C1 segment of cervical spinal cord (tissue), 14 donors: ENCODE measurements around the gene ZWILCH.
"Not testable (repeated sequence)": the region's sequence is repeated elsewhere in the genome, so short reads cannot be mapped to it uniquely, and the experiment has no call there.

ENCODE experiments used
- DNase-seq, 14 donors: peaks; one replicate each; lab custom pipeline; 2025; lab: John Stamatoyannopoulos, UW

The ZWILCH gene

GRCh38 chr15:66580643-66581042 is 75.5 kb downstream of the ZWILCH start:
- DNase-seq = peak in 2 of 14 donors; percentile 2 to 59

- DNase-seq = no peak
Observed at GRCh38 chr15:66581972-66582537, 76.9 kb downstream of the ZWILCH start.

GRCh38 chr15:66586155-66586976 is 81.2 kb downstream of the ZWILCH start:
- no peak for DNase-seq

GRCh38 chr15:66587020-66587419 is 81.9 kb downstream of the ZWILCH start:
- DNase-seq = no peak

- no peak for DNase-seq
Observed at GRCh38 chr15:66587749-66588148, 82.6 kb downstream of the ZWILCH start.

- no peak for DNase-seq
Observed at GRCh38 chr15:66588537-66588936, 83.4 kb downstream of the ZWILCH start.

- DNase-seq = no peak
Observed at GRCh38 chr15:66588971-66589370, 83.8 kb downstream of the ZWILCH start.

GRCh38 chr15:66589429-66589828 is 84.3 kb downstream of the ZWILCH start:
- DNase-seq = not testable (repeated sequence)

- no peak for DNase-seq
Observed at GRCh38 chr15:66590435-66590834, 85.3 kb downstream of the ZWILCH start.

- no peak for DNase-seq
Observed at GRCh38 chr15:66591322-66591862, 86.3 kb downstream of the ZWILCH start.

GRCh38 chr15:66592505-66593218 is 87.5 kb downstream of the ZWILCH start:
- no peak for DNase-seq

- peak in 1 of 14 donors; percentile 57 for DNase-seq
Observed at GRCh38 chr15:66593219-66593780, 88.2 kb downstream of the ZWILCH start.

- DNase-seq = no peak
Observed at GRCh38 chr15:66594344-66594743, 89.2 kb downstream of the ZWILCH start.

GRCh38 chr15:66594836-66595235 is 89.7 kb downstream of the ZWILCH start:
- DNase-seq = no peak

GRCh38 chr15:66595332-66595731 is 90.2 kb downstream of the ZWILCH start:
- no peak for DNase-seq

- no peak for DNase-seq
Observed at GRCh38 chr15:66595931-66596545, 90.9 kb downstream of the ZWILCH start.

GRCh38 chr15:66598095-66598815 is 93.1 kb downstream of the ZWILCH start:
- no peak for DNase-seq
